Osteocyte (in vitro differentiated cells): ENCODE data around the gene RND3. TPM values are rescaled to one million over a fixed set of nuclear protein-coding genes. Genes with fewer than 3 reads are reported as not detected.

Source experiments
- DNase-seq: peaks from one replicate; pipeline ENCODE4 v3.0.0; 2021; ENCODE audit warnings: mixed read lengths; ENCODE audit not compliant: unreplicated experiment; ENCODE audit errors: extremely low spot score
- H3K27ac Mint-ChIP-seq: one replicate; pipeline ENCODE4 v1.8.0; 2021; ENCODE audit warnings: mild to moderate bottlenecking, mixed read lengths; ENCODE audit not compliant: unreplicated experiment
- H3K27me3 Mint-ChIP-seq: one replicate; pipeline ENCODE4 v1.8.0; 2021; ENCODE audit warnings: mixed read lengths; ENCODE audit not compliant: unreplicated experiment
- H3K36me3 Mint-ChIP-seq: one replicate; pipeline ENCODE4 v1.8.0; 2021; ENCODE audit warnings: mixed read lengths; ENCODE audit not compliant: unreplicated experiment
- H3K4me1 Mint-ChIP-seq: one replicate; pipeline ENCODE4 v1.8.0; 2021; ENCODE audit warnings: mixed read lengths; ENCODE audit not compliant: unreplicated experiment
- H3K4me3 Mint-ChIP-seq: one replicate; pipeline ENCODE4 v1.8.0; 2021; ENCODE audit warnings: mild to moderate bottlenecking, moderate library complexity, mixed read lengths; ENCODE audit not compliant: unreplicated experiment
- H3K9me3 Mint-ChIP-seq: one replicate; pipeline ENCODE4 v1.8.0; 2021; ENCODE audit warnings: mixed read lengths; ENCODE audit not compliant: unreplicated experiment
- total RNA-seq: library from RNA; stranded (reverse); gene quantifications from 2 replicates; pipeline ENCODE4 v1.2.1, GENCODE V29; 2021
- TF ChIP-seq, protein P1 (sequence below): fragments of 200-600 bp; sonication (generic); IDR thresholded peaks from 2 replicates; pipeline ENCODE4 v1.5.0; 2021; ENCODE audit warnings: antibody characterized with exemption, mild to moderate bottlenecking, moderate library complexity

RND3 gene
- total RNA-seq, 1 donor from 2014 or later, result 160 TPM

DNA sequence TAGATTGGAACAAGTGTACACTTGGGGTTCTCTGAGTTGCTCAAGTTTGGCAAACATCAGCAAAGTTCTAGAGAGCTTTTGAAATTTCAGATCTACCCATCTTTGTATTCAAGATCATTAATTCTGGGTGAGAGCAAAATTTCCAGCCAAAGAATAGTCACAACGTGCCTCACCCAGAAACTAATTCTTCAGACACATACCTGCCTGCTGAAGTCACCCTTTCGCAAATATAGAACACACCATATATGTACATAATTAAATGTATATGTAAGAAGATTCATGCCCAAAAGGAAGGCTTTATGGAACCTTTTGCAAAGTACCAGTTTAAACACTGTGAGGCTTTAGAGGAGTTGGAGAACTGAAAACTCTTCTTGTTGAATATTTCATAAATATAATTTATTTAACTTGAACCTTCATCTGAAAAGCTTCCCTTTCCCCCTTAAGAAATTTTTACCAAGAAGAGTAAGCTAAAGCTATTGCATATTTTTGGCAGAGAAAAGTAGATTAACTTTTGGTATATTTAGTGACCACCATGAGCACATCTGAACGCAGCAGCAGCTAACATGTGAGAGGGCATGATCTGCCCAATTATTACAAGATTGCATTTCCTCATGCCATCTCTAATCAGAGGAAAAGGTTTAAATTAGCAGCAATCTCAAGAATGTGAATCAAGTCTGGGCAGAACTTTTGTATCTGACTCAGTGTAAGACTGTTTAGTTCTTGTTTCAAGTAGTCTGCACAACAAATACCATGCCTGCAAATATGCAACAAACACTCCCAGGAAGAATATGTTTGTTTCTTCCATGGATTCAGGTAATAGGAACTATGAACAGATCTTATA, 8.2 kb downstream of the RND3 start:
- peak overlapping the region; percentile 19 for H3K4me3 Mint-ChIP-seq
- no peaks in the 10 kb centered on the region for H3K9me3 Mint-ChIP-seq
- DNase-seq, result no peak
- peaks cover 40% of the 10 kb centered on the region for H3K36me3 Mint-ChIP-seq
- H3K4me1 Mint-ChIP-seq, result peaks cover 100% of the 10 kb centered on the region
- TF ChIP-seq, protein P1, sequence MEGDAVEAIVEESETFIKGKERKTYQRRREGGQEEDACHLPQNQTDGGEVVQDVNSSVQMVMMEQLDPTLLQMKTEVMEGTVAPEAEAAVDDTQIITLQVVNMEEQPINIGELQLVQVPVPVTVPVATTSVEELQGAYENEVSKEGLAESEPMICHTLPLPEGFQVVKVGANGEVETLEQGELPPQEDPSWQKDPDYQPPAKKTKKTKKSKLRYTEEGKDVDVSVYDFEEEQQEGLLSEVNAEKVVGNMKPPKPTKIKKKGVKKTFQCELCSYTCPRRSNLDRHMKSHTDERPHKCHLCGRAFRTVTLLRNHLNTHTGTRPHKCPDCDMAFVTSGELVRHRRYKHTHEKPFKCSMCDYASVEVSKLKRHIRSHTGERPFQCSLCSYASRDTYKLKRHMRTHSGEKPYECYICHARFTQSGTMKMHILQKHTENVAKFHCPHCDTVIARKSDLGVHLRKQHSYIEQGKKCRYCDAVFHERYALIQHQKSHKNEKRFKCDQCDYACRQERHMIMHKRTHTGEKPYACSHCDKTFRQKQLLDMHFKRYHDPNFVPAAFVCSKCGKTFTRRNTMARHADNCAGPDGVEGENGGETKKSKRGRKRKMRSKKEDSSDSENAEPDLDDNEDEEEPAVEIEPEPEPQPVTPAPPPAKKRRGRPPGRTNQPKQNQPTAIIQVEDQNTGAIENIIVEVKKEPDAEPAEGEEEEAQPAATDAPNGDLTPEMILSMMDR, result no peak
- no peaks in the 10 kb centered on the region for H3K27me3 Mint-ChIP-seq
- H3K27ac Mint-ChIP-seq, result peak overlapping the region; percentile 74

DNA sequence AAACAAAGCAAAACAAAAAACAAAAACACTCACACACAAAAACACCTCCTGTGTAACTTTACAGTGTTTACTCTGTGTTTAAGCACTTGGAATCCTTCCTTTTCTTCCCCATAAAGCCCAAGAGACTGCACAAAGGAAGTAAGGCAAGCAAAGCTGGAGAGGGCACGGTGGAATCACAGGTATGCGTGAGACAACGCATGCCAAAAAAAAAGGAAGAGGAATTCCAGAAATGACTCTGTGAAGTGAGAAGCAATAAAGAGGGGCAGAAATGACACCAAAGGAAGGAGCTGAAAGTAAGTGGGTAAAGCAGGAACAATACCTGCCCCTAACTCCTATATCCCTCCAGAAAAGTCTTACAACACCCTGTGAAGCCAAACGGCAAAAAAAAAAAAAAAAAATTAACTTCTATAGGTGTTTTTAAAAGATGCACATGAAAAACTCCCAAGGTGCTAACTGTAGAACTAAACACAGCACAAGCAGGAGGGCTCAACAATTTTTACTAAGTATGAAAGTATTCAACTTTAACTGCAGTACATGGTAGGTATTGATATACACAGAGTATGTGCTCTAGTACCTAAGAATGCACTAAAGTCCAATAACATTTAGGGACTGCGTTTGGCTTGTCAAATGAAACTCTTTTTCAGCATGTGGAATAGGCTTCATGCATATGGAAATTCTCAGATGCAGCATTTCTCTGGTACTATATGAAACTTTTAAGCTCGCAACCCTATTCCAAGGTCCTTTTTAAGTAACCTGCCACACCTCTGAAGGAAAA, 9.1 kb downstream of the RND3 start:
- Mint-ChIP-seq H3K4me3 (peak overlapping the region; percentile 52), H3K27ac (peak overlapping the region; percentile 75), H3K9me3 (no peaks in the 10 kb centered on the region), H3K36me3 (peaks cover 45% of the 10 kb centered on the region), H3K27me3 (no peaks in the 10 kb centered on the region), H3K4me1 (peaks cover 99% of the 10 kb centered on the region)
- no peak for DNase-seq
- TF ChIP-seq, protein P1, result no peak

DNA sequence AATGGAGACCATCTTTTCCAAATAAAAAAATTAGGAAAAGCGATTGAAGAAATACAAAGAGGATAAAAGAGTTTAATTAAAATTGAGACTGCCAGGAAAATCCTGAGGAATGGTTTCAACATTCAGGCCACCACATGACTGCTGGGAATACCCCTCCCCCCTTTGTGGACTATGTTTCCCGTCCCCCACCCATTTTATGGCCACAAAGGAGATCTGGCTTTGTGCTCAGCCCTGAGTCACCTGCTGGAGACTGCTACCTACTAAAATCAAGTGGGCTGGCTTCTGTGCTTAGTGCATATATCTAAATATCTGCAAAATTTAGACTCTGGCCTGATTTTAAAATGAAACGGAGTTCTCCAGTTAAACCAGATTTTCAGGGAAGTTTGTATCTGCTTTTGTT, 10.1 kb downstream of the RND3 start:
- Mint-ChIP-seq H3K36me3 (peaks cover 50% of the 10 kb centered on the region), H3K27me3 (no peaks in the 10 kb centered on the region), H3K9me3 (no peaks in the 10 kb centered on the region), H3K4me3 (peak overlapping the region; percentile 8), H3K4me1 (peaks cover 98% of the 10 kb centered on the region), H3K27ac (peak overlapping the region; percentile 82)
- TF ChIP-seq, protein P1, result no peak
- no peak for DNase-seq

GRCh38 chr2:150476809-150477302, 10.6 kb downstream of the RND3 start:
- Mint-ChIP-seq H3K4me3 (peak overlapping the region; percentile 8), H3K27ac (peak overlapping the region; percentile 82), H3K9me3 (no peaks in the 10 kb centered on the region), H3K27me3 (no peaks in the 10 kb centered on the region), H3K4me1 (peaks cover 98% of the 10 kb centered on the region), H3K36me3 (peaks cover 55% of the 10 kb centered on the region)
- DNase-seq, result no peak
- TF ChIP-seq, protein P1, result no peak

GRCh38 chr2:150476286-150476685, 11.2 kb downstream of the RND3 start:
- Mint-ChIP-seq H3K4me1 (peaks cover 97% of the 10 kb centered on the region), H3K27ac (peak overlapping the region; percentile 82), H3K36me3 (peaks cover 59% of the 10 kb centered on the region), H3K4me3 (peak overlapping the region; percentile 1), H3K9me3 (no peaks in the 10 kb centered on the region), H3K27me3 (no peaks in the 10 kb centered on the region)
- TF ChIP-seq, protein P1, result no peak
- no peak for DNase-seq
